Measurements from ENCODE around the gene FAM234A. TPM values are rescaled to one million over a fixed set of nuclear protein-coding genes. Genes with fewer than 3 reads are reported as not detected.

FAM234A gene
- total and polyA plus RNA-seq, 2 donors (not counting 3 experiments of a cell fraction or from before 2014, with no cell fraction given): 70.4 to 89.4 TPM

GRCh38 chr16:187330-187729 is 47.3 kb upstream of the FAM234A start:
- Histone ChIP-seq H3K4me1 (ENCODE audit: control insufficient read depth, extremely low read depth, insufficient read depth, low read length) (no peaks in the 10 kb centered on the region), H3K79me2 (ENCODE audit: control insufficient read depth, insufficient read depth, low read length) (no peaks in the 10 kb centered on the region), H3K27ac (ENCODE audit: insufficient read depth, low read depth, low read length) (no peak overlapping the region), H2AFZ (ENCODE audit: low read depth, low read length) (no peak overlapping the region), H4K20me1 (replicated peaks; ENCODE audit: control insufficient read depth, extremely low read depth, insufficient read depth, low read length) (no peaks in the 10 kb centered on the region), H3K27me3 (ENCODE audit: control insufficient read depth in 2 of 2, insufficient read depth in 2 of 2, low read length in 2 of 2) (no peaks in the 10 kb centered on the region), H3K4me3 (replicated peaks in 1 of 3; ENCODE audit: insufficient read depth in 1 of 3, low read depth in 1 of 3, low read length in 3 of 3) (no peak overlapping the region), H3K9me3 (replicated peaks; ENCODE audit: control insufficient read depth, insufficient read depth, low read length) (no peaks in the 10 kb centered on the region), H3K9me1 (replicated peaks; ENCODE audit: control insufficient read depth, extremely low read depth, insufficient read depth, low read length) (no peaks in the 10 kb centered on the region), H3K4me2 (ENCODE audit: insufficient read depth, low read length) (no peak overlapping the region), H3K36me3 (ENCODE audit: control insufficient read depth in 2 of 2, extremely low read depth in 1 of 2, insufficient read depth in 2 of 2, low read length in 2 of 2) (peaks cover 12 to 38% of the 10 kb centered on the region in 2 experiments), H3K9ac (replicated peaks; ENCODE audit: extremely low read depth, insufficient read depth, low read length) (no peak overlapping the region)
- FAIRE-seq (no peak), DNase-seq (ENCODE audit: low read depth, low spot score) (no peak)
- ChIA-PET CTCF (interaction anchor here (2.1 kb wide), 1 partner anchor 175 kb away, joined by 6 read pairs; no protein-coding TSS in a partner anchor), POLR2A (no interaction called here)
- no TSS peak for BruUV-seq (replicated peaks)
- dilution Hi-C loops (cut with MboI; ENCODE audit: extremely low pct_ligation_motif_present, low sequenced_read_pairs) (no loop called here), intact Hi-C loops (cut with micrococcal nuclease) (no loop called here)
- no peak for TF ChIP-seq GATA2 (IDR thresholded peaks at IDR 0.05; ENCODE audit: insufficient read depth, insufficient read length, low read depth, low read length)
- TF ChIP-seq FOS (IDR thresholded peaks at IDR 0.05; ENCODE audit: borderline replicate concordance, insufficient read depth, low read length): no peak
- no peak for TF ChIP-seq CTCF (IDR thresholded peaks at IDR 0.05; ENCODE audit: extremely low read depth in 1 of 2, insufficient read depth in 1 of 2, low read depth in 1 of 2, low read length in 2 of 2)
- no peak for TF ChIP-seq EZH2 (IDR thresholded peaks at IDR 0.05; ENCODE audit: borderline replicate concordance, low read depth, low read length, severe bottlenecking)
- no peak for TF ChIP-seq JUN (IDR thresholded peaks at IDR 0.05; ENCODE audit: borderline replicate concordance, insufficient read depth, insufficient read length, low read depth)
- TF ChIP-seq MAX (IDR thresholded peaks at IDR 0.05; ENCODE audit: insufficient read depth, insufficient read length): no peak
- TF ChIP-seq MYC (IDR thresholded peaks at IDR 0.05; ENCODE audit: low read depth, low read length): no peak
- no peak for TF ChIP-seq POLR2AphosphoS5 (IDR thresholded peaks at IDR 0.05; ENCODE audit: insufficient read depth, low read depth, low read length)
- no peak for TF ChIP-seq POLR2A (IDR thresholded peaks at IDR 0.05; ENCODE audit: low read depth, low read length)

Data from endothelial cell of umbilical vein (primary cell).